Caco-2 (cell line): Measurements from ENCODE around the gene SOX5. TPM values are rescaled to one million over a fixed set of nuclear protein-coding genes. Genes with fewer than 3 reads are reported as not detected.

ENCODE experiments used
- BruUV-seq: library from RNA; stranded (reverse); fragments of 400-500 nt; replicated peaks from 2 replicates; lab custom pipeline; 2021; lab: Mats Ljungman, UMichigan
- CTCF ChIA-PET: fragments of 300-600 bp; sonication (Branson Sonifier 250); formaldehyde crosslinking; loops from one replicate; lab custom pipeline; 2022; ENCODE audit warnings: antibody characterized with exemption; lab: Charles Lee
- POLR2A ChIA-PET: fragments of 300-600 bp; sonication (Branson Sonifier 250); formaldehyde crosslinking; loops from one replicate; lab custom pipeline; 2022; ENCODE audit warnings: antibody characterized with exemption; lab: Charles Lee
- DNase-seq, 2 experiments: peaks; one replicate each; pipeline versions ENCODE4 v3.0.0 to v3.0.0-alpha.2; 2020 to 2022
- H3K27me3 ChIP-seq: replicated peaks from 2 replicates; pipeline ENCODE4 v1.6.0; 2011; ENCODE audit warnings: low read length; ENCODE audit not compliant: control insufficient read depth, insufficient read depth
- H3K36me3 ChIP-seq: 2 replicates; pipeline ENCODE4 v1.5.1; 2011; ENCODE audit warnings: low read length; ENCODE audit not compliant: control insufficient read depth, insufficient read depth
- H3K4me1 ChIP-seq: fragments of 250-450 bp; sonication (Bioruptor Pico); 2 replicates; pipeline ENCODE4 v1.5.1; 2020; ENCODE audit warnings: mild to moderate bottlenecking
- H3K4me3 ChIP-seq: 2 replicates; pipeline ENCODE4 v1.5.1; 2011; ENCODE audit warnings: low read depth, mild to moderate bottlenecking, control low read depth, low read length
- H3K9me3 ChIP-seq: fragments of 250-450 bp; sonication (Bioruptor Pico); 2 replicates; pipeline ENCODE4 v1.5.1; 2020; ENCODE audit warnings: mild to moderate bottlenecking, moderate library complexity
- H3K27ac Mint-ChIP-seq: one replicate; pipeline ENCODE4 v1.8.0; 2022; ENCODE audit warnings: mixed read lengths; ENCODE audit not compliant: unreplicated experiment
- H3K27me3 Mint-ChIP-seq: one replicate; pipeline ENCODE4 v1.8.0; 2022; ENCODE audit warnings: mixed read lengths; ENCODE audit not compliant: insufficient read depth, unreplicated experiment
- H3K36me3 Mint-ChIP-seq: one replicate; pipeline ENCODE4 v1.8.0; 2022; ENCODE audit warnings: mild to moderate bottlenecking, mixed read lengths; ENCODE audit not compliant: insufficient read depth, unreplicated experiment
- H3K4me1 Mint-ChIP-seq: one replicate; pipeline ENCODE4 v1.8.0; 2022; ENCODE audit warnings: low read depth, mixed read lengths; ENCODE audit not compliant: unreplicated experiment
- H3K4me3 Mint-ChIP-seq: one replicate; pipeline ENCODE4 v1.8.0; 2022; ENCODE audit warnings: mild to moderate bottlenecking, moderate library complexity, mixed read lengths; ENCODE audit not compliant: unreplicated experiment
- H3K9me3 Mint-ChIP-seq: one replicate; pipeline ENCODE4 v1.8.0; 2022; ENCODE audit warnings: mixed read lengths; ENCODE audit not compliant: unreplicated experiment
- CTCF ChIP-seq, 2 experiments: fragments of 200-600 bp in 1 of 2; IDR thresholded peaks; 1 replicate in 1 of 2; 2 replicates in 1 of 2; pipeline versions ENCODE4 v1.5.1 to v1.8.0; 2011 to 2022; ENCODE audit warnings: antibody characterized with exemption in 1 of 2, control low read depth in 1 of 2, inconsistent platforms in 1 of 2, low read depth in 1 of 2, low read length in 1 of 2, mild to moderate bottlenecking in 1 of 2, moderate library complexity in 1 of 2; ENCODE audit not compliant: insufficient read depth in 1 of 2, severe bottlenecking in 1 of 2, unreplicated experiment in 1 of 2
- intact Hi-C: fragments of 100-400 bp; cut with micrococcal nuclease; formaldehyde crosslinking; loops from one replicate; pipeline ENCODE4 v1.10.0; 2022; ENCODE audit not compliant: unreplicated experiment
- total RNA-seq: library from RNA; stranded (reverse); gene quantifications from 2 replicates; pipeline ENCODE4 v1.2.3, GENCODE V29; 2022

The SOX5 gene
- total RNA-seq, 1 experiment from 2014 or later, result 15.4 TPM

GRCh38 chr12:23851602-23852001, 97.9 kb downstream of the SOX5 start:
- H3K27me3 Mint-ChIP-seq, result no peaks in the 10 kb centered on the region
- H3K36me3 ChIP-seq, result no peaks in the 10 kb centered on the region
- no peak for DNase-seq
- H3K4me1 Mint-ChIP-seq, result no peaks in the 10 kb centered on the region
- H3K4me3 Mint-ChIP-seq, result no peak overlapping the region
- ChIA-PET POLR2A (no interaction called here), CTCF (no interaction called here)
- no peaks in the 10 kb centered on the region for H3K9me3 Mint-ChIP-seq
- intact Hi-C loops, result no loop called here
- no peak overlapping the region for H3K27ac Mint-ChIP-seq
- H3K27me3 ChIP-seq, result no peaks in the 10 kb centered on the region
- H3K4me3 ChIP-seq, result no peak overlapping the region
- H3K36me3 Mint-ChIP-seq, result no peaks in the 10 kb centered on the region
- TF ChIP-seq CTCF (IDR thresholded peaks at IDR 0.05; ENCODE audit: insufficient read depth in 1 of 2, low read depth in 1 of 2, low read length in 1 of 2, severe bottlenecking in 1 of 2, unreplicated experiment in 1 of 2), result no peak
- H3K9me3 ChIP-seq, result no peaks in the 10 kb centered on the region
- no TSS peak for BruUV-seq
- H3K4me1 ChIP-seq, result no peaks in the 10 kb centered on the region

- H3K4me3 ChIP-seq, result no peak overlapping the region
- ChIA-PET CTCF (no interaction called here), POLR2A (no interaction called here)
- Mint-ChIP-seq H3K27ac (no peak overlapping the region), H3K4me1 (no peaks in the 10 kb centered on the region), H3K4me3 (no peak overlapping the region), H3K9me3 (no peaks in the 10 kb centered on the region), H3K36me3 (no peaks in the 10 kb centered on the region), H3K27me3 (no peaks in the 10 kb centered on the region)
- no peaks in the 10 kb centered on the region for H3K27me3 ChIP-seq
- BruUV-seq, result no TSS peak
- TF ChIP-seq CTCF (IDR thresholded peaks at IDR 0.05; ENCODE audit: insufficient read depth in 1 of 2, low read depth in 1 of 2, low read length in 1 of 2, severe bottlenecking in 1 of 2, unreplicated experiment in 1 of 2), result no peak
- DNase-seq, result no peak
- no peaks in the 10 kb centered on the region for H3K9me3 ChIP-seq
- H3K4me1 ChIP-seq, result no peaks in the 10 kb centered on the region
- H3K36me3 ChIP-seq, result no peaks in the 10 kb centered on the region
- intact Hi-C loops, result no loop called here
Observed at GRCh38 chr12:23847857-23848256, 101.6 kb downstream of the SOX5 start.

GRCh38 chr12:23843958-23844357, 105.5 kb downstream of the SOX5 start:
- H3K36me3 Mint-ChIP-seq, result no peaks in the 10 kb centered on the region
- H3K4me1 ChIP-seq, result no peaks in the 10 kb centered on the region

More at GRCh38 chr12:23843958-23844357, 105.5 kb downstream of the SOX5 start:
- intact Hi-C loops, result no loop called here
- no peak for TF ChIP-seq CTCF (IDR thresholded peaks at IDR 0.05; ENCODE audit: insufficient read depth in 1 of 2, low read depth in 1 of 2, low read length in 1 of 2, severe bottlenecking in 1 of 2, unreplicated experiment in 1 of 2)
- no peak overlapping the region for H3K4me3 ChIP-seq
- H3K36me3 ChIP-seq, result no peaks in the 10 kb centered on the region
- no peak overlapping the region for H3K27ac Mint-ChIP-seq
- no peak overlapping the region for H3K4me3 Mint-ChIP-seq
- H3K9me3 ChIP-seq, result no peaks in the 10 kb centered on the region
- no peaks in the 10 kb centered on the region for H3K9me3 Mint-ChIP-seq
- H3K27me3 Mint-ChIP-seq, result peaks cover 2% of the 10 kb centered on the region
- ChIA-PET POLR2A (no interaction called here), CTCF (no interaction called here)
- H3K27me3 ChIP-seq, result no peaks in the 10 kb centered on the region
- no peaks in the 10 kb centered on the region for H3K4me1 Mint-ChIP-seq
- no TSS peak for BruUV-seq
- DNase-seq, result no peak
